ENCODE measurements around the gene ARHGEF2. TPM values are rescaled to one million over a fixed set of nuclear protein-coding genes. Genes with fewer than 3 reads are reported as not detected.

The ARHGEF2 gene
- polyA plus RNA-seq, 3 donors: 15.4 to 271 (median 18.6) TPM

DNA sequence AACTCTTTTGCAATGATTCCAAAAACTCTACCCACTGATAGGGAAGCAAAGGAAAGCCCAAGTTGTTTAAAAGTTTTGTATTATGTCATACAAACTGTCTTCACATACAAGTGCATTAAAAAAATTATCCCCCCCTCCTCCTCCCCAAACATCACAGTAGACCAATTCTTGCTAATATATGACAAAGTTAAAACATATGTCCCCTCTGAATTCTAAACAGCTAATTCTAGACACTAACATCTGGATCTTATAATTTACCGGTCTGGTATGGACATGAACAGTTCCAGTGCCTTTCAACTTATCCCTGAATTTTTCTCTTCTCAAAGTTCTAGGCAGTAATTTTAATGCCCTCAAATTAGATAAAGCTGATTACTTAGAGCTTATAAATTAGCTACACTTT, 80.6 kb downstream of the ARHGEF2 start:
- Histone ChIP-seq H3K79me2 (ENCODE audit: insufficient read depth, low read length) (peaks cover 4% of the 10 kb centered on the region), H3K27me3 (ENCODE audit: control insufficient read depth in 2 of 2, insufficient read depth in 2 of 2, low read length in 2 of 2) (no peaks in the 10 kb centered on the region), H3K4me3 (replicated peaks in 1 of 3; ENCODE audit: low read depth in 2 of 3, low read length in 3 of 3) (no peak overlapping the region), H3K36me3 (replicated peaks in 1 of 2; ENCODE audit: control insufficient read depth in 1 of 2, insufficient read depth in 2 of 2, low read length in 2 of 2) (peaks cover 57 to 67% of the 10 kb centered on the region in 2 donors), H3K4me1 (ENCODE audit: control insufficient read depth in 1 of 2, insufficient read depth in 2 of 2, low read length in 2 of 2) (peaks cover 10 to 14% of the 10 kb centered on the region in 2 donors), H3K9me3 (replicated peaks in 1 of 2; ENCODE audit: control insufficient read depth in 1 of 2, insufficient read depth in 1 of 2, low read length in 2 of 2) (no peaks in the 10 kb centered on the region), H3K4me2 (replicated peaks; ENCODE audit: extremely low read depth, low read length, poor library complexity, severe bottlenecking) (no peak overlapping the region), H2AFZ (ENCODE audit: insufficient read depth, low read depth, low read length, poor library complexity, severe bottlenecking) (no peak overlapping the region), H3K27ac (ENCODE audit: low read depth in 1 of 2, low read length in 2 of 2) (no peak overlapping the region), H4K20me1 (ENCODE audit: insufficient read depth, low read length) (peaks cover 50% of the 10 kb centered on the region), H3K9ac (ENCODE audit: insufficient read depth, low read length, poor library complexity, severe bottlenecking) (no peak overlapping the region)
- Mint-ChIP-seq H3K4me3 (no peak overlapping the region), H3K4me1 (peaks cover 14% of the 10 kb centered on the region), H3K27ac (peak overlapping the region in 2 of 7 donors; percentile 33 to 43), H3K36me3 (peaks cover 53 to 66% of the 10 kb centered on the region in 2 donors), H3K27me3 (ENCODE audit: low read depth in 3 of 3) (no peaks in the 10 kb centered on the region), H3K9me3 (no peaks in the 10 kb centered on the region)
- no CpG with 5 or more reads among the region's 1 CpG for WGBS (ENCODE audit: insufficient coverage)
- TF ChIP-seq, protein P1, sequence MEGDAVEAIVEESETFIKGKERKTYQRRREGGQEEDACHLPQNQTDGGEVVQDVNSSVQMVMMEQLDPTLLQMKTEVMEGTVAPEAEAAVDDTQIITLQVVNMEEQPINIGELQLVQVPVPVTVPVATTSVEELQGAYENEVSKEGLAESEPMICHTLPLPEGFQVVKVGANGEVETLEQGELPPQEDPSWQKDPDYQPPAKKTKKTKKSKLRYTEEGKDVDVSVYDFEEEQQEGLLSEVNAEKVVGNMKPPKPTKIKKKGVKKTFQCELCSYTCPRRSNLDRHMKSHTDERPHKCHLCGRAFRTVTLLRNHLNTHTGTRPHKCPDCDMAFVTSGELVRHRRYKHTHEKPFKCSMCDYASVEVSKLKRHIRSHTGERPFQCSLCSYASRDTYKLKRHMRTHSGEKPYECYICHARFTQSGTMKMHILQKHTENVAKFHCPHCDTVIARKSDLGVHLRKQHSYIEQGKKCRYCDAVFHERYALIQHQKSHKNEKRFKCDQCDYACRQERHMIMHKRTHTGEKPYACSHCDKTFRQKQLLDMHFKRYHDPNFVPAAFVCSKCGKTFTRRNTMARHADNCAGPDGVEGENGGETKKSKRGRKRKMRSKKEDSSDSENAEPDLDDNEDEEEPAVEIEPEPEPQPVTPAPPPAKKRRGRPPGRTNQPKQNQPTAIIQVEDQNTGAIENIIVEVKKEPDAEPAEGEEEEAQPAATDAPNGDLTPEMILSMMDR (IDR thresholded peaks at IDR 0.05): no peak
- no peak for DNase-seq
- intact Hi-C loops (cut with micrococcal nuclease): loop anchor here in 1 of 2 donors (5.0 kb wide), 1 partner anchor 35 kb away; no protein-coding TSS in a partner anchor

Small RNA genes within 50 kb of the gene (small RNA-seq; reads per million reads assigned to genes)
- not detected for gene MIR6738 (ENCODE audit: insufficient read length, low read depth)
- not detected for gene SCARNA4 (ENCODE audit: insufficient read length, low read depth)
- 305 reads per million, percentile 98 among the genes with 10 or more reads in this experiment for gene SNORA80E (ENCODE audit: insufficient read length, low read depth)

Other genes starting within 250 kb of the ARHGEF2 start
- gene GON4L, start 121.3 kb downstream of the ARHGEF2 start, polyA plus RNA-seq: 10 to 100 TPM in 2 of 3 donors, 1 to 10 TPM in 1; 8.5 to 39.5 (median 14.0) TPM
- gene SYT11, start 119.0 kb downstream of the ARHGEF2 start, polyA plus RNA-seq: 10 to 100 TPM in 1 of 3 donors, 1 to 10 TPM in 2; 5.1 to 11.0 (median 9.6) TPM
- 10 to 100 TPM; 57.2 to 76.8 (median 69.6) TPM for gene RIT1, start 67.2 kb downstream of the ARHGEF2 start, polyA plus RNA-seq
- 10 to 100 TPM in 1 of 3 donors, 1 to 10 TPM in 2; 3.4 to 22.0 (median 3.5) TPM for gene KHDC4, start 44.1 kb downstream of the ARHGEF2 start, polyA plus RNA-seq
- under 1 TPM in 1 of 3 donors, not detected in 2; 0.08 TPM for gene RXFP4, start 36.9 kb downstream of the ARHGEF2 start, polyA plus RNA-seq
- 100 to 1,000 TPM; 374 to 614 (median 414) TPM for gene SSR2, start 42.4 kb upstream of the ARHGEF2 start, polyA plus RNA-seq
- 10 to 100 TPM in 1 of 3 donors, 1 to 10 TPM in 2; 2.3 to 15.9 (median 2.9) TPM for gene UBQLN4, start 75.3 kb upstream of the ARHGEF2 start, polyA plus RNA-seq
- 100 to 1,000 TPM in 2 of 3 donors, 10 to 100 TPM in 1; 99.8 to 227 (median 210) TPM for gene LAMTOR2, start 76.2 kb upstream of the ARHGEF2 start, polyA plus RNA-seq
- gene RAB25, start 82.6 kb upstream of the ARHGEF2 start, polyA plus RNA-seq: under 1 TPM in 1 of 3 donors, not detected in 2; 0.23 TPM
- not detected for gene MEX3A, start 103.9 kb upstream of the ARHGEF2 start, polyA plus RNA-seq
- 10 to 100 TPM; 16.5 to 45.5 (median 24.7) TPM for gene LMNA, start 136.2 kb upstream of the ARHGEF2 start, polyA plus RNA-seq
- 100 to 1,000 TPM in 2 of 3 donors, 10 to 100 TPM in 1; 72.3 to 121 (median 116) TPM for gene SEMA4A, start 175.0 kb upstream of the ARHGEF2 start, polyA plus RNA-seq
- 10 to 100 TPM; 17.1 to 28.8 (median 24.1) TPM for gene SLC25A44, start 215.6 kb upstream of the ARHGEF2 start, polyA plus RNA-seq
- gene PMF1, start 234.5 kb upstream of the ARHGEF2 start, polyA plus RNA-seq: 10 to 100 TPM; 83.7 to 90.4 (median 86.1) TPM